ENCODE results near the gene ZYG11B. TPM values are rescaled to one million over a fixed set of nuclear protein-coding genes. Genes with fewer than 3 reads are reported as not detected.
"Not testable (repeated sequence)": the region's sequence is repeated elsewhere in the genome, so short reads cannot be mapped to it uniquely, and the experiment has no call there.

Gene ZYG11B
- total RNA-seq, 2 experiments from 2014 or later: 12.9 to 14.3 TPM

DNA sequence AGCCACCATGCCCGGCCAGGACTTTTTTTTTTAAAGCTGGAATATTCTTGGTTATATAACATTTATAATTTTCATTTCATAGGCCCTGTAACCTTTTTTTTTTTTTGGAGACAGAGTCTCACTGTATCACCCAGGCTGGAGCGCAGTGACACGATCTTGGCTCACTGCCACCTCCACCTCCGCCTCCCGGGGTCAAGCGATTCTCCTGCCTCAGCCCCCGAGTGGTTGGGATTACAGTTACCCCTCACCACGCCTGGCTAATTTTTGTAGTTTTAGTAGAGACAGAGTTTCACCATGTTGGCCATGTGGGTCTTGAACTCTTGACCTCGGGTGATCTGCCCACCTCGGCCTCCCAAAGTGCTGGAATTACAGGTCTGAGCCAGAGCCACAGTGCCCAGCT lies 12.6 kb downstream of the ZYG11B start:
- peaks cover 16% of the 10 kb centered on the region for H3K4me1 Mint-ChIP-seq
- peaks cover 2% of the 10 kb centered on the region for H3K9me3 Mint-ChIP-seq (ENCODE audit: low read depth)
- no peaks in the 10 kb centered on the region for H3K27me3 Mint-ChIP-seq
- intact Hi-C loops (cut with DNase I, micrococcal nuclease): no loop called here
- ChIA-PET CTCF (interaction anchor here (0.6 to 1.7 kb wide), 5 partner anchors 11 to 433 kb away, joined by 3 read pairs; no protein-coding TSS in a partner anchor), POLR2A (no interaction called here)
- no peak overlapping the region for H3K4me3 Mint-ChIP-seq
- DNase-seq (no peak), ATAC-seq (no peak)
- H3K36me3 Mint-ChIP-seq (ENCODE audit: low read depth): peaks cover 10% of the 10 kb centered on the region
- no peak overlapping the region for H3K27ac Mint-ChIP-seq

- no peak for DNase-seq
- no peaks in the 10 kb centered on the region for H3K27me3 Mint-ChIP-seq
- ATAC-seq: no peak
- H3K36me3 Mint-ChIP-seq (ENCODE audit: low read depth): peaks cover 10% of the 10 kb centered on the region
- H3K4me1 Mint-ChIP-seq: peaks cover 18% of the 10 kb centered on the region
- no peak overlapping the region for H3K4me3 Mint-ChIP-seq
- CTCF ChIA-PET: interaction anchor here (0.7 to 1.7 kb wide), 4 partner anchors 10 to 61 kb away, joined by 3 read pairs; no protein-coding TSS in a partner anchor
- H3K9me3 Mint-ChIP-seq (ENCODE audit: low read depth): peaks cover 2% of the 10 kb centered on the region
- intact Hi-C loops (cut with DNase I, micrococcal nuclease): no loop called here
- H3K27ac Mint-ChIP-seq: no peak overlapping the region
- POLR2A ChIA-PET: no interaction called here
Measured at GRCh38 chr1:52739699-52740467, 13.6 kb downstream of the ZYG11B start.

GRCh38 chr1:52741259-52741658 lies 15.0 kb downstream of the ZYG11B start:
- intact Hi-C loops (cut with DNase I, micrococcal nuclease): no loop called here
- no peak overlapping the region for H3K4me3 Mint-ChIP-seq
- ChIA-PET CTCF (no interaction called here), POLR2A (no interaction called here)
- H3K4me1 Mint-ChIP-seq: peaks cover 22% of the 10 kb centered on the region
- H3K9me3 Mint-ChIP-seq (ENCODE audit: low read depth): peaks cover 2% of the 10 kb centered on the region
- H3K27ac Mint-ChIP-seq: no peak overlapping the region
- ATAC-seq (no peak), DNase-seq (no peak)
- H3K27me3 Mint-ChIP-seq: no peaks in the 10 kb centered on the region
- peaks cover 10% of the 10 kb centered on the region for H3K36me3 Mint-ChIP-seq (ENCODE audit: low read depth)

GRCh38 chr1:52746189-52746588 lies 19.9 kb downstream of the ZYG11B start:
- ATAC-seq (no peak), DNase-seq (no peak)
- Mint-ChIP-seq H3K36me3 (ENCODE audit: low read depth) (peaks cover 7% of the 10 kb centered on the region), H3K4me1 (peaks cover 19% of the 10 kb centered on the region), H3K27ac (no peak overlapping the region), H3K27me3 (no peaks in the 10 kb centered on the region), H3K9me3 (ENCODE audit: low read depth) (peaks cover 2% of the 10 kb centered on the region), H3K4me3 (no peak overlapping the region)
- CTCF ChIA-PET: no interaction called here
- POLR2A ChIA-PET: no interaction called here
- intact Hi-C loops (cut with DNase I, micrococcal nuclease): loop anchor here in 1 of 2 experiments (5.0 kb wide), 1 partner anchor 44 kb away; no protein-coding TSS in a partner anchor

DNA sequence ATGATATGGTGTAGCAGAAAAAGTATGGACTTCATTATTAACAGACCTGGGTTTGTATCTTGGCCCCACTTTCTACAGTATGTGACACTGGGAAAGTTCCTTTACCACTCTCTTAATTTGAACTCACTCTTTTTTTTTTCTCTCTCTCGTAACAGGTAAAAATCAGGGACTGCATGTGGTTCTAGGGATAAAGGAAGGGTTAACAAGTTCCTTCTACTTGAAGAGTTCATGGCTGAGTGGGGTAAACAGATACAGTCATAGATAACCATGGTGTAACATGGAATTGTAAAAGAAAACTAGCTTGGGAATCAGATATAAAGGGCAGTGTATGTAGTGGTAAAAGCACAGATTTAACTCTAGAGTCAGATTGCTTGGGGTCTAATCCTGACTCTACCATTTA lies 21.2 kb downstream of the ZYG11B start:
- Mint-ChIP-seq H3K4me1 (peaks cover 15% of the 10 kb centered on the region), H3K9me3 (ENCODE audit: low read depth) (no peaks in the 10 kb centered on the region), H3K4me3 (no peak overlapping the region), H3K27me3 (no peaks in the 10 kb centered on the region), H3K36me3 (ENCODE audit: low read depth) (no peaks in the 10 kb centered on the region), H3K27ac (no peak overlapping the region)
- ATAC-seq (no peak), DNase-seq (no peak)
- CTCF ChIA-PET: interaction anchor here (0.7 to 2.4 kb wide), 2 partner anchors 46 to 1006 kb away, joined by 3 to 6 read pairs; no protein-coding TSS in a partner anchor
- intact Hi-C loops (cut with DNase I, micrococcal nuclease): loop anchor here in 1 of 2 experiments (5.0 kb wide), 1 partner anchor 45 kb away; no protein-coding TSS in a partner anchor
- POLR2A ChIA-PET: no interaction called here

GRCh38 chr1:52748119-52748518 lies 21.9 kb downstream of the ZYG11B start:
- Mint-ChIP-seq H3K4me1 (peaks cover 15% of the 10 kb centered on the region), H3K27ac (no peak overlapping the region), H3K27me3 (no peaks in the 10 kb centered on the region), H3K36me3 (ENCODE audit: low read depth) (no peaks in the 10 kb centered on the region), H3K9me3 (ENCODE audit: low read depth) (no peaks in the 10 kb centered on the region), H3K4me3 (no peak overlapping the region)
- intact Hi-C loops (cut with DNase I, micrococcal nuclease): loop anchor here (1.0 to 5.0 kb wide), 2 partner anchors 46 to 47 kb away; no protein-coding TSS in a partner anchor
- POLR2A ChIA-PET: no interaction called here
- DNase-seq (no peak), ATAC-seq (no peak)
- CTCF ChIA-PET: interaction anchor here (0.6 to 2.4 kb wide), 3 partner anchors 46 to 1006 kb away, joined by 3 to 6 read pairs (median 3); no protein-coding TSS in a partner anchor

DNA sequence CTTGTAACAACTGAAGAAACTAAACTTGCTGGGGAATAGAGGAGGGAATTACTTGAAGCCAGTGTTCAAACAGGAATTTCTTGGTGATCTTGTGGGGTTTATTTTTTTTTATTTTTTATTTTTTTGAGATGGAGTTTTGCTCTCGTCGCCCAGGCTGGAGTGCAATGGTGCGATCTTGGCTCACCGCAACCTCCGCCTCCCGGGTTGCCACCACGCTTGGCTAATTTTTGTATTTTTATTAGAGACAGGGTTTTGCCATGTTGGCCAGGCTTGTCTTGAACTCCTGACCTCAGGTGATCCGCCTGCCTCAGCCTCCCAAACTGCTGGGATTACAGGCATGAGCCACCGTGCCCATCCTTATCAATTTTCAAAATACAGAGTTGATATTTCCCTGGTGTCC lies 23.2 kb downstream of the ZYG11B start:
- ATAC-seq; H3K36me3 Mint-ChIP-seq (ENCODE audit: low read depth); H3K27ac Mint-ChIP-seq; H3K9me3 Mint-ChIP-seq (ENCODE audit: low read depth); H3K27me3 Mint-ChIP-seq; DNase-seq; H3K4me3 Mint-ChIP-seq: not testable (repeated sequence)
- intact Hi-C loops (cut with DNase I, micrococcal nuclease): loop anchor here in 1 of 2 experiments (5.0 kb wide), 1 partner anchor 47 kb away; no protein-coding TSS in a partner anchor
- ChIA-PET POLR2A (interaction anchor here (0.6 kb wide), 1 partner anchor 76 kb away, joined by 3 read pairs; no protein-coding TSS in a partner anchor), CTCF (interaction anchor here (0.6 to 2.4 kb wide), 2 partner anchors 10 to 48 kb away, joined by 3 to 6 read pairs; no protein-coding TSS in a partner anchor)
- H3K4me1 Mint-ChIP-seq: peaks cover 13% of the 10 kb centered on the region

DNA sequence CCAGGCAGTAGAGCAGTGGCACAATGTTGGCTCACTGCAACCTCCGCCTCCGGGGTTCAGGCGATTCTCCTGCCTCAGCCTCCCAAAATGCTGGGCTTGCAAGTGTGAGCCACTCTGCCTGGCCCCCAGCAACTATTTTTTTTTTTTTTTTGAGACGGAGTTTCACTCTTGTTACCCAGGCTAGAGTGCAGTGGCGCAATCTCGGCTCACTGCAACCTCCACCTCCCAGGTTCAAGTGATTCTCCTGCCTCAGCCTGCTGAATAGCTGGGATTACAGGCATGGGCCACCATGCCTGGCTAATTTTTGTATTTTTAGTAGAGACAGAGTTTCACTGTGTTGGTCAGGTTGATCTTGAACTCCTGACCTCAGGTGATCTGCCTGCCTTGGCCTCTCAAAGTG lies 23.9 kb downstream of the ZYG11B start:
- intact Hi-C loops (cut with DNase I, micrococcal nuclease); CTCF ChIA-PET; H3K27me3 Mint-ChIP-seq; H3K36me3 Mint-ChIP-seq (ENCODE audit: low read depth); H3K27ac Mint-ChIP-seq; DNase-seq; H3K9me3 Mint-ChIP-seq (ENCODE audit: low read depth); H3K4me3 Mint-ChIP-seq; POLR2A ChIA-PET; ATAC-seq: not testable (repeated sequence)
- peaks cover 11% of the 10 kb centered on the region for H3K4me1 Mint-ChIP-seq

GRCh38 chr1:52751589-52752483 lies 25.6 kb downstream of the ZYG11B start:
- intact Hi-C loops (cut with DNase I, micrococcal nuclease): no loop called here
- DNase-seq: no peak
- Mint-ChIP-seq H3K4me1 (peaks cover 6% of the 10 kb centered on the region), H3K27me3 (no peaks in the 10 kb centered on the region), H3K9me3 (ENCODE audit: low read depth) (no peaks in the 10 kb centered on the region), H3K4me3 (no peak overlapping the region), H3K36me3 (ENCODE audit: low read depth) (peaks cover 6% of the 10 kb centered on the region), H3K27ac (no peak overlapping the region)
- no peak for ATAC-seq
- CTCF ChIA-PET: no interaction called here
- POLR2A ChIA-PET: no interaction called here

DNA sequence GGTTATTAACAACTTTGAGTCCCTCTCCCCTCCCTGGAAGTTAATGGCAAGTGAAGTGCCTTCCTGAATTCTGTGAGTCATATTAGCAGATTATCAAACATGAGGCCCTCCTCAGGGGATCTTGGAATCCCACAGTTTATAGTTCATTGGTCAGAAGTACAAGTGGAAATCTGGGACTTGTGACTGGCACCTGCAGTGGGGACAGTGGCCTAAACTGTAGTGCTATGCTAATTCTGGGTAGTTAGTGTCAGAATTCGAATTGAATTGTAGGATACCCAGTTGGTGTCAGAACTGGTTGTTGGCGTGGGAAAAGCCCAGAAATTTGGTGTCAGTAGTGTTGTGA lies 26.2 kb downstream of the ZYG11B start:
- intact Hi-C loops (cut with DNase I, micrococcal nuclease): no loop called here
- ATAC-seq: no peak
- POLR2A ChIA-PET: no interaction called here

DNA sequence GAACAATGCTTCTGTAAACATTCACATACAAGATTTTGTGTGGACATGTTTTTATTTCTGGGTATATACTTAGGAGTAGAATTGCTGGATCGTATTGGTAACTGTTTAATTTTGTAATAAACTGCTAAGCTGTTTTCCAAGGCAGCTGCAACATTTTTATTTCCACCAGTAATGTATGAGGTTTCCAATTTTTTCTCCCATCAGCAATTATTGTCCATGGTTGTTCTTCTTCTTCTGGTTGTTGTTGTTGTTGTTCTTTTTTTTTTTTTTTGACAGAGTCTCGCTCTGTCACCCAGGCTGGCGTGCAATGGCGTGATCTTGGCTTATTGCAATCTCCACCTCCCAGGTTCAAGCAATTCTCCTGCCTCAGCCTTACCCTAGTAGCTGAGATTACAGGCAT lies 26.9 kb downstream of the ZYG11B start:
- DNase-seq: no peak
- intact Hi-C loops (cut with DNase I, micrococcal nuclease): no loop called here
- Mint-ChIP-seq H3K27ac (no peak overlapping the region), H3K4me1 (peaks cover 3% of the 10 kb centered on the region), H3K9me3 (ENCODE audit: low read depth) (no peaks in the 10 kb centered on the region), H3K27me3 (no peaks in the 10 kb centered on the region), H3K4me3 (no peak overlapping the region), H3K36me3 (ENCODE audit: low read depth) (peaks cover 8% of the 10 kb centered on the region)
- CTCF ChIA-PET: interaction anchor here (0.6 kb wide), 1 partner anchor 85 kb away, joined by 8 read pairs; no protein-coding TSS in a partner anchor
- ATAC-seq: no peak
- POLR2A ChIA-PET: no interaction called here

More for the DNA sequence above, 26.2 kb downstream of the ZYG11B start:
- Mint-ChIP-seq H3K9me3 (ENCODE audit: low read depth) (no peaks in the 10 kb centered on the region), H3K27ac (no peak overlapping the region), H3K4me3 (no peak overlapping the region), H3K4me1 (peaks cover 3% of the 10 kb centered on the region), H3K27me3 (no peaks in the 10 kb centered on the region), H3K36me3 (ENCODE audit: low read depth) (peaks cover 6% of the 10 kb centered on the region)
- CTCF ChIA-PET: no interaction called here
- DNase-seq: no peak

Data from activated CD4-positive, alpha-beta T cell treated with anti-CD3 and anti-CD28 coated beads for 36 hours (primary cell).